ENCODE data around the gene HBB.

Gene HBB

GRCh38 chr11:5247472-5248192 lies 20.8 kb upstream of the HBB start:
- no peak for DNase-seq (ENCODE audit: low read depth)

DNA sequence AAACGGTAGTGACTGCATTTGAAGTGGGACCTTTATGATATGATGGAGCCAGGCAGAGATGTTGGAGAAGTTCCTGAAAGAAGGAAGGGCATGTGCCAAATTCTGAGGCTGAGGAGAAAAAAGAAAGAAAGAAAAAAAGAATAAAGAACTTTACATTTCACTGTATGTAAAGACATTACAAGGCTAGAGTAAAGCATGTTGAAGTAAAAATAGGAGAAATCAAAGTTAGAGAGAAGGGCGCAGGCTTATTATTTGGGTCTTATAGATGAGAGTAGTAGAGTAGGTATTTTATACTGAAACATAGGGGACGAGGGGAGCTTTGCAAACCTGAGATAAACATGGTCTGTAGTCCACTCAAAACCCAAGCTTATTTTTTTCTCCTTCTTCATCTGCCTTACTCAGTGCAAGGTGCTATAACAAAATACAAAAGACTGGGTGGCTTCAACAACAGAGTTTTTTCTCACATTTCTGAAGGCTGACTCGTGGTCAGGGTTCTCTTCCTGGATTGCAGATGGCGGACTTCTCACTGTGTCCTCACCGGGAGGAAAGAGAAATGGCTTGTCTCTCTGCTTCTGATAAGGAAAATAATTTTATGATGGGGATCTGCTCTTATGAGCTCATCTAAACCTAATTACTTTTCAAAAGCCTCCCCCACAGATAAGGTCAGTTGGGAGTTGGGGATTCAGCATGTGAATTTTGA lies 20.1 kb upstream of the HBB start:
- DNase-seq (ENCODE audit: low read depth): no peak

DNA sequence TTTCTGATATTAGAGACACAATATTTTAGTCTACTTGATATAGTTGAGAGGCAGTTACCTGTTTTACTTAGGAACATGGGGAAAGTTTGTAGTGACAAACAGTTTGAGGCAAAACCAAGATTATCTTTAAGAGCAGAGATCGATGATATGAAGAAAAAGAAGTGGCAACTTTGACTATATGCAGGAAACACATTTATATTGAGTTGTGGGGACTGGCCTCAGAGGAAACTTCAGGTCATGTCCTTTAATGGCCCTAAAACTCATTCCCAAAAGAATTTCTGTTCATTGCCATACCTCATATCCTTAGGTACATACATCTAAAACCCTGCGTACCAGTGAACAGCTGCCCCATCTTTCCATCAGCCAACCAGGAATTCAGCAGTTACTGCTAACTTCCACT lies 18.3 kb upstream of the HBB start:
- no peak for DNase-seq (ENCODE audit: low read depth)

DNA sequence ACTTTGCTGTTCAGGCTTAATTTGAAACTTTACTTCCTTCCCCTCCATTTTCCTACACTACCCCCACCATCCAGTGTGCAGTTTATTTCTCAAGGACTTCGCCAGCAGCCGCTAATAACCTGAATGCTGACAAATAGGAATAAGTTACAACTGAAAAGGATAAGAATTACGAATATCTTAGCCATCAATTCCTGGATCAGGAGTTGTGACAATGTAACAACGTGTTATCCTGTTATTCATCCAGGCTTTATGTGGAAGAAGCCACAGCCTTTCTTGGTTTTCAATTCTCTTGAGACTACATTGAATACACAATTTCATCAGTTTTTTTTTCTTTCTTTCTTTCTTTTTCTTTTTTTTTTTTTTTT lies 16.9 kb upstream of the HBB start:
- DNase-seq (ENCODE audit: low read depth): no peak

- peak; percentile 1 for DNase-seq (ENCODE audit: low read depth)
These were observed 16.3 kb upstream of the HBB start for GRCh38 chr11:5242933-5243815.

GRCh38 chr11:5242208-5242607 lies 15.3 kb upstream of the HBB start:
- no peak for DNase-seq (ENCODE audit: low read depth)

DNA sequence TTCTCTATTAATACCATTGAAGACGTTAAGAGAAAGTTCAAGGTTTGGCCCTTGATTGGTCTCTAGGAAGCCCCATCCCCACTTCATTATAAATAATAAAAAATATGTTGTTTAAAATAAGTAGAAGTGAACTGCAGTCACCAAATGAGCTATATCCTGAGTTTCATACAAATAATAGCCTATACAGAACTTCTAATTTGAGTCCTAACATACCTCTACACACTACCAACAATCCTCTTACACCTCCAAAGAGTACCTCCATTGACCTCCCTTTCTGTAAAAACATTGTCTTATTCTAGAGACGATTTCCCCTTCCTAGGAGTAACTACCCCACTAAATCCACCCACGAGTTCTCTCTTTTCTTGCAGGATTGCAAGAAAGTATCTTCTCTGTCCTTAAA lies 14.6 kb upstream of the HBB start:
- no peak for DNase-seq (ENCODE audit: low read depth)

- no peak for DNase-seq (ENCODE audit: low read depth)
These were observed 13.6 kb upstream of the HBB start for GRCh38 chr11:5240458-5240857.

GRCh38 chr11:5240056-5240455 lies 13.2 kb upstream of the HBB start:
- DNase-seq (ENCODE audit: low read depth): no peak

GRCh38 chr11:5239046-5239445 lies 12.2 kb upstream of the HBB start:
- no peak for DNase-seq (ENCODE audit: low read depth)

DNA sequence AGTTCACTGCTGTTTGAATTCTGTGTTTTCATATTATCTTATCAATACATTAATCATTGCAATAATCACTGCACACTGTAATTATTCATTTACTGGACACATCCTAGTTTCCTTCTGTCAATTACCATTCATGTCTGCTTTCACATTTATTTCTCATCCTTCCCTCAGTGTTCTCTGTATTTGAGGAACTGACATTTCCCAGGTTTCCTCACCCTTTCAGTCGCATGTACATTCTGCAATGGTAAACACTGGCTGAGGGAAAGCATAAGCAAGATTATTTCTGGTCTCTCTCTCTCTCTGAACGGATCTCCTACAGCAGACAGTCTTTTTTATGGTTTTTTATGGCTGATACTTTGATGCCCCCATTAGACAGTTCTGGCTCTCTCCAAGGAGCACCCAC lies 11.6 kb upstream of the HBB start:
- DNase-seq (ENCODE audit: low read depth): no peak

GRCh38 chr11:5237420-5237819 lies 10.5 kb upstream of the HBB start:
- DNase-seq (ENCODE audit: low read depth): no peak

DNA sequence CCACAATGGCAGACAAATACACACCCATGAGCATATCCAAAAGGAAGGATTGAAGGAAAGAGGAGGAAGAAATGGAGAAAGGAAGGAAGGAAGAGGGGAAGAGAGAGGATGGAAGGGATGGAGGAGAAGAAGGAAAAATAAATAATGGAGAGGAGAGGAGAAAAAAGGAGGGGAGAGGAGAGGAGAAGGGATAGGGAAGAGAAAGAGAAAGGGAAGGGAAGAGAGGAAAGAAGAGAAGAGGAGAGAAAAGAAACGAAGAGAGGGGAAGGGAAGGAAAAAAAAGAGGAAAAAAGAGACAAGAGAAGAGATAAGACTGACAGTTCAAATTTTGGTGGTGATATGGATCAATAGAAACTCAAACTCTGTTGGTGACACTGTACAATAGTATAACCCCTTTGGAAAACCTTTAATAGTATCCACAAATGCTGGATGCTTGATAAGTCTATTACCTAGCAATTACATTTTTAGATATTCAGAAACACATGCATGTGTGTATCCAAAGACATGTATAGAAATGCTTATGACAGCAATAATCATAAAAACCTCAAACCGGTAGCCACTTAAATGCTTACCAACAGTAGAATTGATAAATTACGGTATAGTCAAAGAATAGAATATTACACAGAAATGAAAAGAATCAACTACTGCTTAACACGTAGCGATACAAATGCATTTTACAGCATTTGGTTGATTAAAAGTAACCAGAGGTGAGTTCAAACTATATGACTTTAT lies 8.7 kb upstream of the HBB start:
- no peak for DNase-seq (ENCODE audit: low read depth)

DNA sequence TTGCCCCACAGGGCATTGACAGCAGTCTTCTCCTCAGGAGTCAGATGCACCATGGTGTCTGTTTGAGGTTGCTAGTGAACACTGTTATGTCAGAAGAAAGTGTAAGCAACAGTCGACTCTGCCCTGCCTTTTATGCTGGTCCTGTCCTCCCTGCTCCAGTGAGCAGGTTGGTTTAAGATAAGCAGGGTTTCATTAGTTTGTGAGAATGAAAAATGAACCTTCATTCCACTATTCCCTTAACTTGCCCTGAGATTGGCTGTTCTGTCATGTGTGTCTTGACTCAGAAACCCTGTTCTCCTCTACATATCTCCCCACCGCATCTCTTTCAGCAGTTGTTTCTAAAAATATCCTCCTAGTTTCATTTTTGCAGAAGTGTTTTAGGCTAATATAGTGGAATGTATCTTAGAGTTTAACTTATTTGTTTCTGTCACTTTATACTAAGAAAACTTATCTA lies 7.5 kb upstream of the HBB start, which contains the start of gene HBD:
Gene HBD (minus strand): TSS at position 103 of the 454 bp plus-strand sequence. CDS start 50 bp downstream, at position 53.
- DNase-seq (ENCODE audit: low read depth): peak; percentile 8

GRCh38 chr11:5233307-5233706 lies 6.4 kb upstream of the HBB start:
- DNase-seq (ENCODE audit: low read depth): no peak

DNA sequence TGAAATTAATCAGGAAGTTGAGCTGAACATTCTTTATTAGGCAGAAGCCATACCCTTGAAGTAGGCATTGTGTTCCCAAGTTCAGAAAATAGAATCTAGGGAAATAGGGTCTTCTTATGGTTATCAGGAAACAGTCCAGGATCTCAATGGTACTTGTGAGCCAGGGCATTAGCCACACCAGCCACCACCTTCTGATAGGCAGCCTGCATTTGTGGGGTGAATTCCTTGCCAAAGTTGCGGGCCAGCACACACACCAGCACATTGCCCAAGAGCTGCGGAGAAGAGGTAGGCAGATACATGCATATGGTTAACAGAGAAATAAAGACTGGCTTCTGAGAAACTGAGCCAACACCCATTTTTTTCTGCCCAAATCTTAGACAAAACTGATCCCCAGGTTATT lies 6.0 kb upstream of the HBB start:
- DNase-seq (ENCODE audit: low read depth): no peak

DNA sequence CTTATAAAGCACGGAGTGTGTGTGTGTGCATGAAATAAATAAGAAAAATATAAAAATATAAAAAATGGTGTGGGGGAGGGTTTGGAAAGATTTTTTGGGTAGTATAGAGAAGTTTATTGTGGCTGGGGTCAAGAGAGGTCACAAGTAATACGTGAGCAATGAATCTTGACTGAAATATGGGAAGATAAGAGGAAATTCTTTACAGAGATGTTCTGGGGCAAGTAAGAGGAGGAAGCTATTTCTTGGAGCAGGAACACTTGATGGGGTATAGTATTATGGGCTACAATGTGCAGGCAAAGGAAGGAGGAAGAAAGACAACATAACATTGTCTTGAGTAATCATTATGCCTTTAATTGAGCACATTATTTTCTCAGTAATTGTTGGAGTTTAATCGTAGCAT lies 5.3 kb upstream of the HBB start:
- no peak for DNase-seq (ENCODE audit: low read depth)

DNA sequence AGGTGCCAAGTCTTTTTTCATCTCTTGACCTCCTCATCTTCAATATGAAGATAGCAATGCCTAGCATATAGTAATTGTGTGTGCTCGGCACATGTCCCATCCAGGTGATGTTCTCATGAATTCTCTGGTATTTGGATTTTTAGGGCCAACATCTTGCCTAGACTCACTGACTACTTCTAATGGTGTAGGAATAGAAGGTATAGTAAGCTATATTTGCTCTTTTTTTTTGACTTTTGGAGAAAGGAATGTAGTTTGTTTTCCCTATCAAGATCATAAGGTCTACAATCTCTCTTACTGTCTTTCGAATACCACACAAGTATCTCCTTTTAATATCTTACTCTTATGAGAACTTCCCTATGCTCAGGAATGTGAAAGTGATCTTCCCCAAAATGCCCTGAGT lies 4.2 kb upstream of the HBB start:
- DNase-seq (ENCODE audit: low read depth): no peak

- DNase-seq (ENCODE audit: low read depth): no peak
These were observed 3.4 kb upstream of the HBB start for GRCh38 chr11:5230266-5230665.

- DNase-seq (ENCODE audit: low read depth): no peak
These were observed 2.9 kb upstream of the HBB start for GRCh38 chr11:5229796-5230195.

DNA sequence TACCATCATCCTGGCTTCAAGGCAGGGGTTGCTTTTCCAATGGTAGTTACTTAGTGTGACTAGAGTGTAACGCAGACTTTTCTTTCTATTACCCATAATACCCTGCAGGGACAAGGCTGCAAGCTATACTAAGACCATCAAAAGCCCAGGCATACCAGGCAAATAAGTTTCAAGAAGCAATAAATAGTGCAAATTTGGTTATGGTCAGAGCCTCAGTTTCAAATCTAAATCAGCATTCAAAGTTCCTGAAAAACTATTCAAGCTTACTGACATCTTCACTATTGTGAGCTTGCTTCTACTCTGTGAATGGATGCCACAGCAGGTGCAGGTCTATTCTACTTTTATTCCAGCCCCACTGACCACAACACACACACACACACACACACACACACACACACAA lies 2.5 kb upstream of the HBB start:
- DNase-seq (ENCODE audit: low read depth): no peak

GRCh38 chr11:5228124-5228523 lies 1.3 kb upstream of the HBB start:
- no peak for DNase-seq (ENCODE audit: low read depth)

All from stromal cell of bone marrow (primary cell).